ENCODE measurements around the gene SNX8. TPM values are rescaled to one million over a fixed set of nuclear protein-coding genes. Genes with fewer than 3 reads are reported as not detected.

SNX8 gene
- polyA plus RNA-seq, 1 donor from 2014 or later, result 5.7 TPM

DNA sequence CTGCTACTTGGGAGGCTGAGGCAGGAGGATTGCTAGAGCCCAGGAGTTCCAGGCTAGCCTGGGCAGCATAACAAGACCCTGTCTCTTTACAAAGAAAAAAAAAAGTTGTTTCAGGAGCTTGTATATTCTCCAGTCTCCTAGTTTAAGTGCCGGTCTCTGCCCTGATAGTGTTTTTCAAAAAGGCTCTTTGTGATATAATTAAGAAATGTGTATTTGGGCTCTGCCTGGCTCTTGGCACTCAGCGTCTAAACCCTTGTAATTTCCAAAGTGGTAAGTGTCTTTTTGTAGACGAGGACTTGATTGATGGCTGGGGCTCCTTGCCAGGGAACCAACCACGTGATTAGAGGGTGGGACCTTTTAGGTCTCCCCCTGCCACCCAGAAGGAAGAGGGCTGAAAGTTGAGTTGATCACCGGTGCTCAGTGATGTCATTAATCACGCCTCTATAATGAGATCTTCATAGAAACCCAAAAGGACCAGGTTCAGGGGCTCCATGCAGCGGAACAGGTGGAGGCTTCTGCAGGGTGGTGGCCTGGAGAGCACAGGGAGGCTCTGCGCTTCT, 44.8 kb upstream of the SNX8 start:
- H3K4me2 ChIP-seq (ENCODE audit: low read length), result no peak overlapping the region
- H3K9ac ChIP-seq (ENCODE audit: low read length), result no peak overlapping the region
- peaks cover 50% of the 10 kb centered on the region for H3K79me2 ChIP-seq (replicated peaks; ENCODE audit: insufficient read depth, low read length)
- H3K9me2 ChIP-seq (ENCODE audit: insufficient read depth, low read length), result no peaks in the 10 kb centered on the region
- no peak overlapping the region for H2AFZ ChIP-seq (ENCODE audit: low read depth, low read length)
- H3K27ac ChIP-seq (ENCODE audit: low read length), result no peak overlapping the region
- H3K4me3 ChIP-seq (ENCODE audit: low read length), result no peak overlapping the region
- no peak for TF ChIP-seq SMC3 (conservative IDR thresholded peaks at IDR 0.05; ENCODE audit: poor library complexity)
- TF ChIP-seq, protein P1, sequence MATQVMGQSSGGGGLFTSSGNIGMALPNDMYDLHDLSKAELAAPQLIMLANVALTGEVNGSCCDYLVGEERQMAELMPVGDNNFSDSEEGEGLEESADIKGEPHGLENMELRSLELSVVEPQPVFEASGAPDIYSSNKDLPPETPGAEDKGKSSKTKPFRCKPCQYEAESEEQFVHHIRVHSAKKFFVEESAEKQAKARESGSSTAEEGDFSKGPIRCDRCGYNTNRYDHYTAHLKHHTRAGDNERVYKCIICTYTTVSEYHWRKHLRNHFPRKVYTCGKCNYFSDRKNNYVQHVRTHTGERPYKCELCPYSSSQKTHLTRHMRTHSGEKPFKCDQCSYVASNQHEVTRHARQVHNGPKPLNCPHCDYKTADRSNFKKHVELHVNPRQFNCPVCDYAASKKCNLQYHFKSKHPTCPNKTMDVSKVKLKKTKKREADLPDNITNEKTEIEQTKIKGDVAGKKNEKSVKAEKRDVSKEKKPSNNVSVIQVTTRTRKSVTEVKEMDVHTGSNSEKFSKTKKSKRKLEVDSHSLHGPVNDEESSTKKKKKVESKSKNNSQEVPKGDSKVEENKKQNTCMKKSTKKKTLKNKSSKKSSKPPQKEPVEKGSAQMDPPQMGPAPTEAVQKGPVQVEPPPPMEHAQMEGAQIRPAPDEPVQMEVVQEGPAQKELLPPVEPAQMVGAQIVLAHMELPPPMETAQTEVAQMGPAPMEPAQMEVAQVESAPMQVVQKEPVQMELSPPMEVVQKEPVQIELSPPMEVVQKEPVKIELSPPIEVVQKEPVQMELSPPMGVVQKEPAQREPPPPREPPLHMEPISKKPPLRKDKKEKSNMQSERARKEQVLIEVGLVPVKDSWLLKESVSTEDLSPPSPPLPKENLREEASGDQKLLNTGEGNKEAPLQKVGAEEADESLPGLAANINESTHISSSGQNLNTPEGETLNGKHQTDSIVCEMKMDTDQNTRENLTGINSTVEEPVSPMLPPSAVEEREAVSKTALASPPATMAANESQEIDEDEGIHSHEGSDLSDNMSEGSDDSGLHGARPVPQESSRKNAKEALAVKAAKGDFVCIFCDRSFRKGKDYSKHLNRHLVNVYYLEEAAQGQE (IDR thresholded peaks at IDR 0.05; ENCODE audit: borderline replicate concordance), result no peak
- TF ChIP-seq, protein P2, sequence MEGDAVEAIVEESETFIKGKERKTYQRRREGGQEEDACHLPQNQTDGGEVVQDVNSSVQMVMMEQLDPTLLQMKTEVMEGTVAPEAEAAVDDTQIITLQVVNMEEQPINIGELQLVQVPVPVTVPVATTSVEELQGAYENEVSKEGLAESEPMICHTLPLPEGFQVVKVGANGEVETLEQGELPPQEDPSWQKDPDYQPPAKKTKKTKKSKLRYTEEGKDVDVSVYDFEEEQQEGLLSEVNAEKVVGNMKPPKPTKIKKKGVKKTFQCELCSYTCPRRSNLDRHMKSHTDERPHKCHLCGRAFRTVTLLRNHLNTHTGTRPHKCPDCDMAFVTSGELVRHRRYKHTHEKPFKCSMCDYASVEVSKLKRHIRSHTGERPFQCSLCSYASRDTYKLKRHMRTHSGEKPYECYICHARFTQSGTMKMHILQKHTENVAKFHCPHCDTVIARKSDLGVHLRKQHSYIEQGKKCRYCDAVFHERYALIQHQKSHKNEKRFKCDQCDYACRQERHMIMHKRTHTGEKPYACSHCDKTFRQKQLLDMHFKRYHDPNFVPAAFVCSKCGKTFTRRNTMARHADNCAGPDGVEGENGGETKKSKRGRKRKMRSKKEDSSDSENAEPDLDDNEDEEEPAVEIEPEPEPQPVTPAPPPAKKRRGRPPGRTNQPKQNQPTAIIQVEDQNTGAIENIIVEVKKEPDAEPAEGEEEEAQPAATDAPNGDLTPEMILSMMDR (IDR thresholded peaks at IDR 0.05; ENCODE audit: poor library complexity, severe bottlenecking), result no peak
- no peak for TF ChIP-seq MXI1 (conservative IDR thresholded peaks at IDR 0.05; ENCODE audit: poor library complexity, severe bottlenecking)
- no peak for TF ChIP-seq EP300 (conservative IDR thresholded peaks at IDR 0.05; ENCODE audit: poor library complexity, severe bottlenecking)
- TF ChIP-seq RAD21 (conservative IDR thresholded peaks at IDR 0.05), result no peak
- no peak for TF ChIP-seq POLR2AphosphoS5 (IDR thresholded peaks at IDR 0.05)
- no peak for TF ChIP-seq EZH2 (IDR thresholded peaks at IDR 0.05; ENCODE audit: borderline replicate concordance, insufficient read depth, low read length, poor library complexity, severe bottlenecking)
- TF ChIP-seq TAF1 (IDR thresholded peaks at IDR 0.05; ENCODE audit: low read depth), result no peak
- no peaks in the 10 kb centered on the region for H3K27me3 ChIP-seq (ENCODE audit: insufficient read depth, low read depth, low read length)
- H3K36me3 ChIP-seq (ENCODE audit: insufficient read depth, low read length), result no peaks in the 10 kb centered on the region
- H3K9me3 ChIP-seq (ENCODE audit: low read length), result no peaks in the 10 kb centered on the region
- H3F3A ChIP-seq (ENCODE audit: insufficient read depth, low read length, poor library complexity, severe bottlenecking), result no peaks in the 10 kb centered on the region
- no peaks in the 10 kb centered on the region for H4K20me1 ChIP-seq (ENCODE audit: insufficient read depth)

DNA sequence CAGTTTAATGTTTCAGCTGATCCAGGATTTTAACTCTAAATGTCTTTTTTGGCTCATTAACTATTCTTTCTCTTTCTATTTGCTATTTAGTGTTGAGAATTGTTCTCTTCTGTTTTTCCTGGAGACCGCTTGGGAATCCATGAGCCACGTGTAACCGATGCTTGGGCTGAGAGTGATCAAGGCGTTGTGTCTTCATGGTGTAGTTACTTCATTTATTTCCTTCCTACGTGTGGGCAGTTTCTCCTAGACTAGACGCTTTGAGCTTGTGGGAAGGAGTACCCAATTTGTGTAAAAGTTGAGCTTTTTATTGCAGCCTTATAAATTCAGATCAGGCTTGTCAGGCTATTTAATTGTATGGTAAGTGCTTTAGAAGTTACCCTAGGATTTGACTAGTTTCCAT, 43.3 kb upstream of the SNX8 start:
- Histone ChIP-seq H3F3A (ENCODE audit: insufficient read depth, low read length, poor library complexity, severe bottlenecking) (no peaks in the 10 kb centered on the region), H3K4me2 (ENCODE audit: low read length) (no peak overlapping the region), H3K27me3 (ENCODE audit: insufficient read depth, low read depth, low read length) (no peaks in the 10 kb centered on the region), H3K27ac (ENCODE audit: low read length) (no peak overlapping the region), H2AFZ (ENCODE audit: low read depth, low read length) (no peak overlapping the region), H3K9ac (ENCODE audit: low read length) (no peak overlapping the region), H3K4me3 (ENCODE audit: low read length) (no peak overlapping the region), H3K79me2 (replicated peaks; ENCODE audit: insufficient read depth, low read length) (peaks cover 50% of the 10 kb centered on the region), H3K9me2 (ENCODE audit: insufficient read depth, low read length) (no peaks in the 10 kb centered on the region), H4K20me1 (ENCODE audit: insufficient read depth) (no peaks in the 10 kb centered on the region), H3K36me3 (ENCODE audit: insufficient read depth, low read length) (no peaks in the 10 kb centered on the region), H3K9me3 (ENCODE audit: low read length) (no peaks in the 10 kb centered on the region)
- TF ChIP-seq, protein P2 (IDR thresholded peaks at IDR 0.05; ENCODE audit: poor library complexity, severe bottlenecking), result no peak
- TF ChIP-seq RAD21 (conservative IDR thresholded peaks at IDR 0.05) (no peak), SMC3 (conservative IDR thresholded peaks at IDR 0.05; ENCODE audit: poor library complexity) (no peak), EZH2 (IDR thresholded peaks at IDR 0.05; ENCODE audit: borderline replicate concordance, insufficient read depth, low read length, poor library complexity, severe bottlenecking) (no peak)
- TF ChIP-seq, protein P1 (IDR thresholded peaks at IDR 0.05; ENCODE audit: borderline replicate concordance), result no peak

Data from neural cell (in vitro differentiated cells).